NCI-H1694 treated with DMSO at 0.1 percent for 48 hours (cell line): ENCODE measurements around the gene EEF2.
"Not testable (repeated sequence)": the region's sequence is repeated elsewhere in the genome, so short reads cannot be mapped to it uniquely, and the experiment has no call there.

Source experiments
- DNase-seq: peaks from one replicate; lab custom pipeline; 2025; lab: John Stamatoyannopoulos, UW

Gene EEF2

DNA sequence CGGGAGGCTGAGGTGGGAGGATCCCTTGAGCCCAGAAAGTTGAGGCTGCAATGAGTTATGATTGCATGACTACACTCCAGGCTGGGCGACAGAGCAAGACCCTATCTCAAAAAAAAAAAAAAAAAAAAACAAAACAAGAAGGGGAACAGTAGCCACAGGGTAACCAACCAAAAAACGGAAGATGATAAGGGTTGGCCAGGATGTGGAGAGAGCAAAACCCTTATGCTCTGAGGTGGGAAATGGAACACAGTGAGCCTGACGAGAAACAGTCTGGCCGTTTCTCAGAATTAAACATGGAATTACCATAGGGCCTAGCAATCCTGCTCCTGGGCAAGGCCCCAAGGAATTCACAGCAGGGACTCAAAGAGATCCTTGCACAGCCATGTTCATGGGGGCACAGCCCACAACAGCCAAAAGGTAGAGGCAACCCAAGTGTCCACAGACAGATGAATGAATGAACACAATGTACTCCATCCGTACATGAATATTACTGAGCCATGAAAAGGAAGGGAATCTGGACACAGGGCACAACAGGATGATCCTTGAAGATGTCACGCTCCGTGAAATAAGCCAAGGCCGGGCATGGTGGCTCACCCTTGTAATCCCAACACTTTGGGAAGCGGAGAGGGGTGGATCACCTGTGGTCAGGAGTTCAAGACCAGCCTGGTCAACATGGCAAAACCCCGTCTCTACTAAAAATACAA, 41.1 kb downstream of the EEF2 start:
- no peak for DNase-seq

DNA sequence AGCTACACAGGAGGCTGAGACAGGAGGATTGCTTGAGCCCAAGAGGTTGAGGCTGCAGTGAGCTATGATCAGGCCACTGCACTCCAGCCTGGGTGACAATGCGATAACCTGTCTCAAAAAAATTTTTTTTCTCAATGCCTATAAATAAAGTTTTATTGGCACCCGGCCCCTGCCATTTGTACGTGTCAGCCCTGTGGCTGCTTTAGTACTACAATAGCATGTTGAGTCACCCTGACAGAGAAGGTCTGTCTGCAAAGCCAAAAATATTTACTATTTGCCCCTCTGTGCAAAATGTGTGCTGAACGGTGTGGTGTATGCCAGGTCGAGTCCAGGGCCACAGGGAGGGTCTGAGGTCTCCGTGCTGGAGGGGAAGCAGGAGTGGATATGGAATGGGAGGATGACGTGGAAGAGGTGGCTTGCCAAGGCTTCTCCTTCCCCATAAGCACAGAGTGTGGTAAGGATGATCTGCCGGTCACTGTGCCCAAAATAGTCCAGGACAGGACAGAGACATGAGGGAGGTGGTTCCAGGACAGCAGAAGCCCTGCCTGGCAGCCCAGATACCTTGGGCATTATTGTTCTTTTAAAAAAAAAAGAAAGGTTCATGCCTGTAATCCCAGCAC, 42.4 kb downstream of the EEF2 start:
- no peak for DNase-seq

DNA sequence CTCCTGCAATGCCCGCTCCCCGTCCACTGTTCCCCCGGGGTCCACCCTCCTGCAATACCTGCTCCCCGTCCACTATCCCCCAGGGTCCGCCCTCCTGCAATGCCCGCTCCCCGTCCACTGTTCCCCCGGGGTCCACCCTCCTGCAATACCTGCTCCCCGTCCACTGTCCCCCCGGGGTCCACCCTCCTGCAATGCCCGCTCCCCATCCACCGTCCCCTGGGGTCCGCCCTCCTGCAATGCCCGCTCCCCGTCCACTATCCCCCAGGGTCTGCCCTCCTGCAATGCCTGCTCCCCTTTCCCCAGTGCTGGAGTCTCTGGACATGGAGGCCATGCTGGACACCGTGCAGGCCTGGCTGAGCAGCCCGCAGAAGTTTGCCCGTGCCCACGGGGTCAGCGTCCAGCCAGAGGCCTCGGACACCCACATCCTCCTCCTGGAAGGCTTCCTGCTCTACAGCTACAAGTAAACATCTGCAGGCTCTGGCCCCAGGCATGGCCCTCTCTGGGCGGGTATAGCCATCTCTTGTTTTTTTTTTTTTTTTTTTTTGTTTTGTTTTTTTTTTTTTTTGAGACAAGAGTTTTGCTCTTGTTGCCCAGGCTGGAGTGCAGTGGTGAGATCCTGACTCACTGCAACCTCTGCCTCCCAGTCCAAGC, 46.8 kb downstream of the EEF2 start:
- DNase-seq = not testable (repeated sequence)

DNA sequence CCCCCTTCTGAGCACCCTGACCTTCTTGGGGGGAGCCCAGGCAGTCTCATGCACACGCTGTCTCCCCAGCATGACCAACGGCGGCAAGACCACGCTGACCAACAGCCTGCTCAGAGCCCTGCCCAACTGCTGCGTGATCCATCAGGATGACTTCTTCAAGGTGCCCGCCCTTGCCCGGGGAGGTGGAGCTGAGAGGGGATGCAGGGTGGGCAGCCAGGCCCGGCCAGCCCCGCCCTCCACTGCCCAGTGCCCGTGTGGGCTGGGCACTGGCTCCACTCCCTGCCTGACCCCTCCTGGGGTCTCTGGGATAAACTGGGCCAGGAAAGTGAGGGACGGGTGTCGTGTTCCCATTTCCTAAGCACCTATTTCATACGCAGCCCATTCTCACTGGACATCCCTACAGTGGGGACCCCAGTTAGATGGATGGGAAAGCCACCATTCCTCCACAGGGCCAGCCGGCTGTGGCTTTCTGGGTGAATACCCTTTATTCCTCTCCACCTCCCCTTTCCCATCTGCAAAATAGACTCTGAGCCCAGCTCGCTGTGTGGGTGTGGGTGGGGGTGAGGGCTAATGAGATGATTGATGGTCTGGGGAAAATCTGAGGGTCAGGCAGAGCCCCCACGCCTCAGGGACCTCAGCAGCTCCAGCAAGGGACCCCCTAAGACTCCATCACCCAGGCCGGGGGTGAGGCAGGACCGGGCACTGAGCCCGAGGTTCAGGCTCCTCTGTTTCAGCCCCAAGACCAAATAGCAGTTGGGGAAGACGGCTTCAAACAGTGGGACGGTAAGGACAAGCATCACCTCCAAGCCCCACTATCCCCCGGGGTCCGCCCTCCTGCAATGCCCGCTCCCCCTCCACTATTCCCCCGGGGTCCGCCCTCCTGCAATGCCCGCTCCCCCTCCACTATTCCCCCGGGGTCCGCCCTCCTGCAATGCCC, 48.5 kb downstream of the EEF2 start:
- no peak for DNase-seq

DNA sequence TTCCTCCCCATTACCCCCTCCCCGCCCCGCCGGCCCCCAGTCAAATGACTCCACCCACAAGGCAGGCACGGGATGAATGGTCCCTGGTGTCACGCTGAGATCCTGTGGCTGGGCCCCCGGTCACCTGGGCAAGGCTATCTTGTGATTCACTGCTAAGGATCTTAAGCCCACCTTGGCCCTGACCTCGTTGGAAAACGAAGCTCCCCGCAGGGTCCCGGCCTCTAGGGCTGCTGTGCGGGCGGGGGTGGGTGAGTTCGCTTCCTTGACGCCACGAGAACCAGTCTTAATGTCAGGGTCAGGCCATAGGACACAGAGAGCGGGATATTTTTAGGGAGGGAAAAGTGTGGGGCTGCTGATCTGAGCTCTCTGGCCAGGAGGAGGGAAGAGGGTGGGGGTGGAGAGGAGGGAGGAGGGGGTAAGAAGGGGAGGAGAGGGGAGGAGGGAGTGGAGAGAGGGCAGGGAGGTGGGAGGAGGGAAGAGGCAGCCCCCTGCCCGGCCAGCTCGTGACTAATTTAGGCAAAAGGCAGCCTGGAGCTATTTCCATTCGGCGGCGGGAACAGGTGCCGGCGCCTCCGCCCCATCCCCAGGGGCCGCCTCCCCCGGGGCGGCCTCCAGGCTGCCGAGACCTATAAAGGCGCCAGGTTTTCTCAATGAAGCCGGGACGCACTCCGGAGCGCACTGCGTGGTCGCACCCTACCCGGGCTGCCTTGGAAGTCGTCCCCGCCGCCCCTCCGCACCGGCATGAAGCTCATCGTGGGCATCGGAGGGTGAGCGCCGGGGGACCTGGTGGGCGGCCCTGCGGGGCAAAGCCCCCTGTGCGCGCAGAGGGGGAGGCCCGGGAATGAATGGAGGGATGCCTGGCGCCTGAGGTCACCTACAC, 52.1 kb downstream of the EEF2 start, which contains the start of gene NMRK2:
TSS of gene NMRK2 (plus strand) at position 139 of the 880 bp plus-strand sequence. CDS start at position 742, 603 bp downstream.
- DNase-seq = no peak

DNA sequence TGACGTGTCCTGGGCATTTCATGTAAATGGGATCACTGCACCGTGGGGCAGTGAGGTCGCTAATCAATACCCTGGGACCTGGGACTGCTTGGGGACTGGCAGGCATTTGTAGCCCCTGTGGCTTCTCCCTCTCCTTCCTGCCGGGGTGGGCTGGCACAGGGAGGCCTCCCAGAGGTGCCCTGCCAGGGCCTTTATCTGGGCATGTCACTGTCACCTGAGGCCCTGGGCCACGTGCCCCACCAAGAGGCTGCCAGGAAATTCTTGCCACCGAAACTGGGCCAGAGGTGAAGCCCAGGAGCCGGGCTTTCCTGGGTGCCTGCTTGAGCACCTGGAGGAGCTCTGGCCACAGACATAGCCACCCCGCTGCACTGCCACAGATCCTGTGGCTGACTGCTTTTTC, 54.2 kb downstream of the EEF2 start:
- DNase-seq = no peak
